Astrocyte of the cerebellum (primary cell): ENCODE data around the gene STAG1.

Experiments
- DNase-seq: peaks from one replicate; pipeline ENCODE4 v3.0.0-alpha.2; 2011; ENCODE audit warnings: low read depth
- H3K4me3 ChIP-seq: 2 replicates; pipeline ENCODE4 v1.5.1; 2011; ENCODE audit warnings: mild to moderate bottlenecking, low read depth, low read length, moderate library complexity
- CTCF ChIP-seq: IDR thresholded peaks from 2 replicates; pipeline ENCODE4 v1.5.1; 2012; ENCODE audit warnings: low read length, low read depth, moderate library complexity, mild to moderate bottlenecking; ENCODE audit errors: missing control alignments
- in situ Hi-C: cut with HindIII; loops from 2 replicates; pipeline ENCODE4 v1.10.0; 2017; ENCODE audit warnings: low sequenced_read_pairs

Gene STAG1

DNA sequence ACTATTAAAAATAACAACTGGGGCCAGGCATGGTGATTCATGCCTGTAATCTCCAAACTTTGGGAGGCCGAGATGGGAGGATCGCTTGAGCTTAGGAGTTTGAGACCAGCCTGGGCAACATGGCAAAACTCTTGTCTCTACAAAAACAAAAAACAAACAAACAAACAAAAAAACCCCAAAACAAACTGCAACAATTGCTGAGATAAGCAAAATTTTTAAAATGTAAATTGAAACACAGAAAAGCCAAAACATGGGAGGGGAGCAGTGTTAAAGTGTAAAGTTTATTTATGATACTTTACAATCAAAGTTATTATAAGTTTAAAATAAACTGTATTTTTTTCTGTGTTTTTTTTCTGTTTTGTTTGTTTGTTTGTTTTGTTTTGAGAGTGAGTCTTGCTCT is 294.4 kb downstream of the STAG1 start:
- no peak for DNase-seq
- no peak for TF ChIP-seq CTCF
- in situ Hi-C loops, result no loop called here
- H3K4me3 ChIP-seq, result no peak overlapping the region

GRCh38 chr3:136456196-136456595 is 296.0 kb downstream of the STAG1 start:
- in situ Hi-C loops, result no loop called here
- no peak for TF ChIP-seq CTCF
- no peak for DNase-seq
- no peak overlapping the region for H3K4me3 ChIP-seq

- TF ChIP-seq CTCF, result no peak
- DNase-seq, result no peak
- no peak overlapping the region for H3K4me3 ChIP-seq
- in situ Hi-C loops, result no loop called here
These were observed 307.6 kb downstream of the STAG1 start for GRCh38 chr3:136444581-136444980.

DNA sequence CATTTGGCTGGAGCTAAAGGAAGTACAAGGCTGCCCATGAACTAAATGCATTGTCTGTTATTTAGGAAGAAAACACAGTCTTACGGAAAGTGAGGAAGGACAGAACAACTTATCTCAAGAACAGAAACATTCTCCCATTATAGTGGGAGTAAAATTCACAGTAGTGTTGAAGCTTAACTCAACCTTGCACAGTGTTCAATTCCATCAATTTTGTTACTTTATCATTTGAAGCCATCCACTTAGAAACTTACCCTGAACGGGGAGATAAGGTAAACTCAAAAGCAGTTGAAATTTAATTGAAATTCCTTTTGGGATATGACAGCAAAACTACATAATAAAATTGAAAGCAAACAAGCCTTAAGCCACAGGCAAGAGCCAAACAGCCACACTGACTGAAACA is 315.1 kb downstream of the STAG1 start:
- DNase-seq, result no peak
- no peak for TF ChIP-seq CTCF
- H3K4me3 ChIP-seq, result no peak overlapping the region
- in situ Hi-C loops, result no loop called here

DNA sequence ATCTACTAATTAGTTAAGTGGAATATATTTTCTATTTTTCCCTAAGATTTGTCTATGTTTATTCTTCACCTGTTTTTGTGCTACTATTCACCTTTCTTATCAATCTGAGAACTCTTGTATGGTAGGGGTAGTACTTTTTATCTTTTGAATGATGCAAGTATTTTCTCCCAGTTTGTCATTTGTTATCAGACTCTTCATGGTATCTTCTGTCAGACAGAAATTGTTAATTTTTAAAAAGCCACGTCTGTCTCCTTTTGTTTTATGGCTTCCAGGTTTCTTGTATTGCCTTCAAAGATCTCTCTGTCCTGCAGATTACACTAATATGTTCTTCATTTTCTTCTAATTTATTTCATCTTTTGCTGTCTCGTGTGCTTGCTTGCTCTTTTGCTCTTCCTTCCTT is 317.7 kb downstream of the STAG1 start:
- TF ChIP-seq CTCF, result no peak
- H3K4me3 ChIP-seq, result no peak overlapping the region
- DNase-seq, result no peak
- in situ Hi-C loops, result no loop called here

- in situ Hi-C loops, result no loop called here
- no peak for TF ChIP-seq CTCF
These were observed 319.5 kb downstream of the STAG1 start for GRCh38 chr3:136432685-136433084.

GRCh38 chr3:136428167-136428566 is 324.0 kb downstream of the STAG1 start:
- TF ChIP-seq CTCF, result no peak
- DNase-seq, result no peak
- H3K4me3 ChIP-seq, result no peak overlapping the region
- in situ Hi-C loops, result no loop called here

More at GRCh38 chr3:136432685-136433084, 319.5 kb downstream of the STAG1 start:
- no peak for DNase-seq
- no peak overlapping the region for H3K4me3 ChIP-seq
